K562 (cell line): ENCODE data around the gene AIDA. TPM values are rescaled to one million over a fixed set of nuclear protein-coding genes. Genes with fewer than 3 reads are reported as not detected.

Experiments used
- BRD4 ChIP-seq: fragments of 200-600 bp; sonication (generic); IDR thresholded peaks from 2 replicates; pipeline ENCODE4 v1.6.1; 2017; ENCODE audit warnings: inconsistent platforms
- CBFA2T2 ChIP-seq: fragments of 450-650 bp; conservative IDR thresholded peaks from 2 replicates; pipeline ENCODE4 v1.6.1; 2017; ENCODE audit warnings: mild to moderate bottlenecking
- CEBPG ChIP-seq, 3 experiments: fragments of 200-800 bp in 1 of 3; sonication (Bioruptor generic) in 1 of 3; sonication (generic) in 1 of 3; formaldehyde crosslinking in 1 of 3; IDR thresholded peaks in 2 of 3; conservative IDR thresholded peaks in 1 of 3; 2 replicates each; pipeline versions ENCODE4 v1.6.1 to v1.8.0; 2016 to 2022; ENCODE audit warnings: missing compliant biosample characterization in 2 of 3, missing genetic modification characterization in 2 of 3, mild to moderate bottlenecking in 1 of 3, missing genetic modification reagents in 1 of 3
- CTCF ChIP-seq, 3 experiments: IDR thresholded peaks in 2 of 3; conservative IDR thresholded peaks in 1 of 3; 2 replicates each; pipeline ENCODE4 v1.5.1; 2011 to 2012; ENCODE audit warnings: low read length in 3 of 3, mild to moderate bottlenecking in 3 of 3, control low read depth in 2 of 3, improper control_type of control experiment in 1 of 3, inconsistent platforms in 1 of 3, low read depth in 1 of 3, mixed read lengths in 1 of 3, moderate library complexity in 1 of 3; ENCODE audit not compliant: insufficient read depth in 2 of 3
- E2F8 ChIP-seq: fragments of 450-650 bp; IDR thresholded peaks from 2 replicates; pipeline ENCODE4 v1.7.1; 2018; ENCODE audit warnings: mild to moderate bottlenecking, low read depth; ENCODE audit not compliant: partially characterized antibody
- ERF ChIP-seq: fragments of 450-650 bp; formaldehyde crosslinking; IDR thresholded peaks from 2 replicates; pipeline ENCODE4 v1.4.0; 2020; ENCODE audit warnings: mild to moderate bottlenecking, mixed read lengths
- ETV1 ChIP-seq: fragments of 450-650 bp; conservative IDR thresholded peaks from 2 replicates; pipeline ENCODE4 v1.6.1; 2016; ENCODE audit warnings: missing genetic modification characterization, control low read depth, low read depth, missing compliant biosample characterization
- KLF13 ChIP-seq: fragments of 450-650 bp; IDR thresholded peaks from 2 replicates; pipeline ENCODE4 v1.6.1; 2016; ENCODE audit warnings: missing genetic modification characterization, low read depth, mild to moderate bottlenecking, missing compliant biosample characterization, moderate library complexity, borderline replicate concordance
- MCM3 ChIP-seq: fragments of 450-650 bp; IDR thresholded peaks from 2 replicates; pipeline ENCODE4 v1.6.1; 2016
- NFXL1 ChIP-seq: fragments of 450-650 bp; formaldehyde crosslinking; IDR thresholded peaks from 2 replicates; pipeline ENCODE4 v1.4.0; 2021; ENCODE audit warnings: mild to moderate bottlenecking
- POLR2A ChIP-seq: fragments of 450-650 bp; conservative IDR thresholded peaks from 2 replicates; pipeline ENCODE4 v1.6.1; 2016
- PRPF4 ChIP-seq: fragments of 200-400 bp; formaldehyde crosslinking; IDR thresholded peaks from one replicate; pipeline ENCODE4 v1.6.1; 2017; ENCODE audit warnings: low read length, low read depth, mild to moderate bottlenecking; ENCODE audit not compliant: insufficient read depth, poor library complexity, severe bottlenecking
- RNF2 ChIP-seq: sonication (generic); IDR thresholded peaks from 2 replicates; pipeline ENCODE4 v1.6.1; 2016
- SNRNP70 ChIP-seq: fragments of 200-400 bp; formaldehyde crosslinking; optimal IDR thresholded peaks from 2 replicates; pipeline ENCODE3; 2017; ENCODE audit warnings: low read depth, low read length
- SP1 ChIP-seq: sonication (generic); formaldehyde crosslinking; IDR thresholded peaks from 2 replicates; pipeline ENCODE4 v1.8.1; 2022; ENCODE audit warnings: mild to moderate bottlenecking, missing genetic modification reagents
- STAT5B ChIP-seq: fragments of 250-450 bp; sonication (Bioruptor Pico); IDR thresholded peaks from 2 replicates; pipeline ENCODE4 v1.8.0; 2021; ENCODE audit warnings: mild to moderate bottlenecking, inconsistent platforms
- TARDBP ChIP-seq: fragments of 450-650 bp; IDR thresholded peaks from 2 replicates; pipeline ENCODE4 v1.6.1; 2016
- ZC3H8 ChIP-seq: fragments of 450-650 bp; IDR thresholded peaks from 2 replicates; pipeline ENCODE4 v1.6.1; 2017
- ZNF12 ChIP-seq: sonication (generic); formaldehyde crosslinking; IDR thresholded peaks from 2 replicates; pipeline ENCODE4 v1.4.0; 2020; ENCODE audit warnings: mild to moderate bottlenecking, missing genetic modification reagents
- ZNF282 ChIP-seq: sonication (generic); formaldehyde crosslinking; IDR thresholded peaks from 2 replicates; pipeline ENCODE4 v1.8.1; 2023; ENCODE audit warnings: missing genetic modification reagents
- ZNF311 ChIP-seq: fragments of 250-450 bp; sonication (Bioruptor Pico); IDR thresholded peaks from 2 replicates; pipeline ENCODE4 v1.4.0; 2020; ENCODE audit warnings: mild to moderate bottlenecking, moderate library complexity
- ZNF347 ChIP-seq: fragments of 450-650 bp; formaldehyde crosslinking; IDR thresholded peaks from 2 replicates; pipeline ENCODE4 v1.4.0; 2020; ENCODE audit warnings: low read depth, mild to moderate bottlenecking, moderate library complexity
- ZNF644 ChIP-seq: fragments of 200-800 bp; sonication (Bioruptor generic); IDR thresholded peaks from 2 replicates; pipeline ENCODE4 v1.6.1; 2016; ENCODE audit warnings: low read depth, missing genetic modification characterization, missing compliant biosample characterization
- polyA plus RNA-seq, 8 experiments: library from polyadenylated mRNA; depleted of rRNA in 4 of 8; stranded (reverse) in 5 of 8; unstranded in 3 of 8; fragments of >200 nt; fragmentation: Nextera tagmentation in 2 of 8; fragmentation: Illumina TruSeq in 1 of 8; extraction: Ambion mirVana in 2 of 8; extraction: Trizol in 1 of 8; gene quantifications; 2 replicates each; pipeline versions ENCODE4 v1.2.1 to v1.2.3, GENCODE V29; 2011 to 2014; ENCODE audit warnings: inconsistent platforms in 1 of 8, missing spikeins in 1 of 8
- total RNA-seq, 7 experiments: library from RNA; depleted of rRNA in 6 of 7; stranded (reverse); fragments of >200 nt in 6 of 7; fragmentation: Illumina TruSeq in 2 of 7; extraction: Trizol in 2 of 7; gene quantifications; 2 replicates each; pipeline versions ENCODE4 v1.2.1 to v1.2.3, GENCODE V29; 2011 to 2021; ENCODE audit warnings: low replicate concordance in 1 of 7
- TF ChIP-seq, protein P1 (sequence below): fragments of 250-450 bp; sonication (Bioruptor Pico); IDR thresholded peaks from 2 replicates; pipeline ENCODE4 v1.4.0; 2020

Gene AIDA
- total and polyA plus RNA-seq, 9 of the 15 experiments (the other 6 are each of a cell fraction or from before 2014, with no cell fraction given): 18.2 to 77.9 (median 24.9) TPM

DNA sequence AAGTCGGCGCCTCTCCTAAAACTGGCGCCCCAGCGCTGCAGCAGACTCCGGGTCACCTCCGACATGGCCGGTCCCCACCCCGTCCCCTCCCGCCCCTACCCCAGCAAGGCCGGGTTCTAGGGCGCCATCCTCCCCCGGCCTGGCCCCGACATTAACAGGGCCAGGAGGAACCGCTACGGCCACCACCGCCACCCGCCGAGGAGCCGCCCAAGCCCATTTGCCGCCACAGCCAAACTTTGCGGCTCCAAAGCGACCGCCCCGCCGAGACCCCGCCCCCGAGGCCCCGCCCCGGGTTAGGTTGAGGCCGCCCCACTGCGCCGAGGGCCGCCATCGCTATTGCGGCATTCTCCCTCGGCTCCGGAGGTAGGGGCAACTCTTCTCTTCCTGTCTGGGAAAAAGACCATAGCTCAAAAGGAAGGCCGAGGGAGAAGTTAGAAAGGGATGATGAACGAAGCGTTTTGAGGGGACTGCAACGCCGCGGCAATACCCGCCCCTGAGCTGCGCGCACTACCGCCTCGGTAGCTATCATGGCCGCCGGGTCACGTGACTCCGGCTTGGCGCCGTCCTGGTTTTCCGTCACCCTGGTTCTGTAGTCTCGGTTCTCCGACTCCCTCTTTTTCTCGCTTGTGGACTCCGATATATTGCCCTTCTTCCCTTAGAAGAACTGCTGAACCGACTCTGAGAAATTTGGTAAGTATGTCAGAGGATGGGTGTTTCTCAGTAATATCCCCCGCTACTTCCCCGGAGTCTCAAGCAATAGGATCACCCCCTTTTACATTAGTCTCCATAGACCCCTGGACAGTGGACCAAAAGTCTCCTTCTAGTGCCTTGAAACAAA, at the start of gene AIDA, which contains the start of gene BROX (continued):
- TF ChIP-seq STAT5B: no peak
- peak; percentile 77; the same call in 1 of the 2 replicates for TF ChIP-seq ERF (CRISPR knock-in tag)
- TF ChIP-seq MCM3: no peak
- peak; percentile 45 for TF ChIP-seq SP1
- no peak for TF ChIP-seq ZNF282 (CRISPR knock-in tag)
- TF ChIP-seq ZNF347 (CRISPR knock-in tag): no peak
- TF ChIP-seq NFXL1 (CRISPR knock-in tag): 0 out of 2 replicates have a peak, but pooled peaks have one; percentile 8
- TF ChIP-seq CTCF (IDR thresholded peaks at IDR 0.05 in 2 of 3, conservative IDR thresholded peaks at IDR 0.05 in 1 of 3; ENCODE audit: insufficient read depth in 2 of 3, low read depth in 1 of 3, low read length in 3 of 3): no peak
- TF ChIP-seq PRPF4: no peak
- TF ChIP-seq CEBPG (CRISPR knock-in tag; IDR thresholded peaks at IDR 0.05): peak; percentile 72
- TF ChIP-seq CEBPG (tag; conservative IDR thresholded peaks at IDR 0.05 in 1 of 2, IDR thresholded peaks at IDR 0.05 in 1 of 2): peak in 1 of 2 experiments; percentile 76; a peak in 2 of 4 replicates
- TF ChIP-seq ZNF644 (tag): peak; percentile 89
- peak; percentile 76 for TF ChIP-seq BRD4
- TF ChIP-seq, protein P1, sequence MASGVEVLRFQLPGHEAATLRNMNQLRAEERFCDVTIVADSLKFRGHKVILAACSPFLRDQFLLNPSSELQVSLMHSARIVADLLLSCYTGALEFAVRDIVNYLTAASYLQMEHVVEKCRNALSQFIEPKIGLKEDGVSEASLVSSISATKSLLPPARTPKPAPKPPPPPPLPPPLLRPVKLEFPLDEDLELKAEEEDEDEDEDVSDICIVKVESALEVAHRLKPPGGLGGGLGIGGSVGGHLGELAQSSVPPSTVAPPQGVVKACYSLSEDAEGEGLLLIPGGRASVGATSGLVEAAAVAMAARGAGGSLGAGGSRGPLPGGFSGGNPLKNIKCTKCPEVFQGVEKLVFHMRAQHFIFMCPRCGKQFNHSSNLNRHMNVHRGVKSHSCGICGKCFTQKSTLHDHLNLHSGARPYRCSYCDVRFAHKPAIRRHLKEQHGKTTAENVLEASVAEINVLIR (CRISPR knock-in tag): peak; percentile 71
- peak; percentile 100 for TF ChIP-seq E2F8
- peak; percentile 96 for TF ChIP-seq CBFA2T2
- no peak for TF ChIP-seq SNRNP70
- TF ChIP-seq RNF2: peak; percentile 18
- peak; percentile 80; the same call in 1 of the 2 replicates for TF ChIP-seq TARDBP
- no peak for TF ChIP-seq ZNF12 (CRISPR knock-in tag)
- TF ChIP-seq ZNF311 (CRISPR knock-in tag): peak; percentile 80; the same call in 1 of the 2 replicates
- TF ChIP-seq POLR2A: no peak
- TF ChIP-seq ZC3H8: peak; percentile 60; the same call in 1 of the 2 replicates
- TF ChIP-seq KLF13 (tag): peak; percentile 84
- TF ChIP-seq ETV1 (tag): peak; percentile 64; the same call in 1 of the 2 replicates
